Stimulated activated CD8-positive, alpha-beta memory T cell treated with anti-CD3 and anti-CD28 coated beads, Interleukin-7, amount 100 ng/mL, for 24 hours (primary cell): Measurements from ENCODE around the gene TBX2.
"Not testable (repeated sequence)": the region's sequence is repeated elsewhere in the genome, so short reads cannot be mapped to it uniquely, and the experiment has no call there.

ENCODE experiments used
- DNase-seq: peaks from one replicate; pipeline ENCODE4 v3.0.0-alpha.2; 2020; ENCODE audit warnings: low read depth

TBX2 gene

GRCh38 chr17:61431594-61432311, 32.1 kb downstream of the TBX2 start:
- no peak for DNase-seq

GRCh38 chr17:61436273-61436672, 36.6 kb downstream of the TBX2 start:
- no peak for DNase-seq

GRCh38 chr17:61436995-61437704, 37.5 kb downstream of the TBX2 start:
- no peak for DNase-seq

- no peak for DNase-seq
Observed at GRCh38 chr17:61440697-61441096, 41.1 kb downstream of the TBX2 start.

- not testable (repeated sequence) for DNase-seq
Observed at GRCh38 chr17:61441507-61441906, 41.9 kb downstream of the TBX2 start.

- DNase-seq: no peak
Observed at GRCh38 chr17:61442136-61442775, 42.6 kb downstream of the TBX2 start.

GRCh38 chr17:61442878-61443474, 43.3 kb downstream of the TBX2 start:
- DNase-seq: no peak

GRCh38 chr17:61443475-61443882, 43.8 kb downstream of the TBX2 start:
- DNase-seq: no peak

GRCh38 chr17:61444075-61444474, 44.4 kb downstream of the TBX2 start:
- DNase-seq: no peak

- DNase-seq: no peak
Observed at GRCh38 chr17:61444831-61445230, 45.2 kb downstream of the TBX2 start.

- DNase-seq: no peak
Observed at GRCh38 chr17:61447358-61447757, 47.7 kb downstream of the TBX2 start.

GRCh38 chr17:61448042-61448441, 48.4 kb downstream of the TBX2 start:
- DNase-seq: no peak

- DNase-seq: not testable (repeated sequence)
Observed at GRCh38 chr17:61449140-61449539, 49.5 kb downstream of the TBX2 start.

- no peak for DNase-seq
Observed at GRCh38 chr17:61449707-61450640, 50.3 kb downstream of the TBX2 start.

GRCh38 chr17:61450641-61451537, 51.2 kb downstream of the TBX2 start:
- DNase-seq: no peak

- no peak for DNase-seq
Observed at GRCh38 chr17:61451538-61452300, 52.1 kb downstream of the TBX2 start.

GRCh38 chr17:61452301-61453290, 53.0 kb downstream of the TBX2 start, which contains the start of gene TBX4:
TSS of gene TBX4 (plus strand) at chr17:61452422. CDS start at chr17:61456491, 4,069 bp downstream.
- no peak for DNase-seq
